Gastrocnemius medialis (tissue), 4 donors: ENCODE data around the gene MEPCE.

Experiments
- POLR2A ChIP-seq, 2 donors: fragments of 450-650 bp; IDR thresholded peaks; one replicate each; pipeline ENCODE4 v1.6.1; 2017; ENCODE audit warnings: antibody characterized with exemption in 2 of 2, mild to moderate bottlenecking in 2 of 2, moderate library complexity in 2 of 2
- TF ChIP-seq, protein P1 (sequence below), 5 experiments: fragments of 450-650 bp in 3 of 5; fragments of 200-600 bp in 2 of 5; sonication (generic) in 2 of 5; IDR thresholded peaks in 4 of 5; conservative IDR thresholded peaks in 1 of 5; 1 replicate in 4 of 5; 2 replicates in 1 of 5; pipeline ENCODE4 v1.5.1; 2016 to 2019; ENCODE audit warnings: antibody characterized with exemption in 5 of 5, mild to moderate bottlenecking in 3 of 5, moderate library complexity in 3 of 5

DNA sequence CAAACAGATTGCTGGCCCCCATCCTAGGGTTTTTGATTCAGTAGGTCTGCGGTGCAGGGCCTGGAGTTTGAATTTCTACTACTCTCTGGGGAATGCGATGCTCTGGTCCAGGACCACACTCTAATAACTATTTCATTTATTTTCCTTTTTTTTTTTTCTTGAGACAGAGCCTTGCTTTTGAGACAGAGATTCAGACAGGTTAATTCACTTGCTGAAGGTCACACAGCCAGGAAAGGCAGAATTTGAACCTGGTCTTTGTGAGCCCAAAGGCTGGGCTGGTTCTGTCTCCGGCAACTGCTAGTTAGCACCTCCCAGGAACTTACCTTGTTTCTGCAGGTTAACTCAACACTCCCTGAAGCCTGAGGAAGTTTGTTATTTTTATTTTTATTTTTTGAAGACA, 22.9 kb downstream of the MEPCE start:
- TF ChIP-seq, protein P1, sequence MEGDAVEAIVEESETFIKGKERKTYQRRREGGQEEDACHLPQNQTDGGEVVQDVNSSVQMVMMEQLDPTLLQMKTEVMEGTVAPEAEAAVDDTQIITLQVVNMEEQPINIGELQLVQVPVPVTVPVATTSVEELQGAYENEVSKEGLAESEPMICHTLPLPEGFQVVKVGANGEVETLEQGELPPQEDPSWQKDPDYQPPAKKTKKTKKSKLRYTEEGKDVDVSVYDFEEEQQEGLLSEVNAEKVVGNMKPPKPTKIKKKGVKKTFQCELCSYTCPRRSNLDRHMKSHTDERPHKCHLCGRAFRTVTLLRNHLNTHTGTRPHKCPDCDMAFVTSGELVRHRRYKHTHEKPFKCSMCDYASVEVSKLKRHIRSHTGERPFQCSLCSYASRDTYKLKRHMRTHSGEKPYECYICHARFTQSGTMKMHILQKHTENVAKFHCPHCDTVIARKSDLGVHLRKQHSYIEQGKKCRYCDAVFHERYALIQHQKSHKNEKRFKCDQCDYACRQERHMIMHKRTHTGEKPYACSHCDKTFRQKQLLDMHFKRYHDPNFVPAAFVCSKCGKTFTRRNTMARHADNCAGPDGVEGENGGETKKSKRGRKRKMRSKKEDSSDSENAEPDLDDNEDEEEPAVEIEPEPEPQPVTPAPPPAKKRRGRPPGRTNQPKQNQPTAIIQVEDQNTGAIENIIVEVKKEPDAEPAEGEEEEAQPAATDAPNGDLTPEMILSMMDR (IDR thresholded peaks at IDR 0.05 in 4 of 5, conservative IDR thresholded peaks at IDR 0.05 in 1 of 5) = no peak
- no peak for TF ChIP-seq POLR2A (IDR thresholded peaks at IDR 0.05)
